SH-SY5Y (cell line): ENCODE data around the gene ELP6.

Source experiments
- GATA2 ChIP-seq: IDR thresholded peaks from 2 replicates; pipeline ENCODE4 v1.6.1; 2011; ENCODE audit warnings: mild to moderate bottlenecking, low read depth, low read length
- GATA3 ChIP-seq: IDR thresholded peaks from 2 replicates; pipeline ENCODE4 v1.6.1; 2011; ENCODE audit warnings: low read depth, mild to moderate bottlenecking, low read length, moderate library complexity

- TF ChIP-seq GATA2: no peak
- no peak for TF ChIP-seq GATA3
Measured at GRCh38 chr3:47513125-47513929, at the start of gene ELP6.
